Breast epithelium (tissue), 3 donors: ENCODE results near the gene DTYMK.

Experiments
- POLR2A ChIP-seq: fragments of 450-650 bp; IDR thresholded peaks from one replicate; pipeline ENCODE4 v1.6.1; 2016; ENCODE audit warnings: antibody characterized with exemption, mild to moderate bottlenecking, moderate library complexity
- POLR2AphosphoS5 ChIP-seq, 3 donors: sonication (generic); formaldehyde crosslinking; IDR thresholded peaks; one replicate each; pipeline ENCODE4 v1.6.1; 2017; ENCODE audit warnings: antibody characterized with exemption in 3 of 3
- TF ChIP-seq, protein P1 (sequence below), 3 donors: fragments of 450-650 bp; IDR thresholded peaks; one replicate each; pipeline ENCODE4 v1.5.1; 2016 to 2017; ENCODE audit warnings: antibody characterized with exemption in 3 of 3, mild to moderate bottlenecking in 3 of 3, moderate library complexity in 3 of 3

DNA sequence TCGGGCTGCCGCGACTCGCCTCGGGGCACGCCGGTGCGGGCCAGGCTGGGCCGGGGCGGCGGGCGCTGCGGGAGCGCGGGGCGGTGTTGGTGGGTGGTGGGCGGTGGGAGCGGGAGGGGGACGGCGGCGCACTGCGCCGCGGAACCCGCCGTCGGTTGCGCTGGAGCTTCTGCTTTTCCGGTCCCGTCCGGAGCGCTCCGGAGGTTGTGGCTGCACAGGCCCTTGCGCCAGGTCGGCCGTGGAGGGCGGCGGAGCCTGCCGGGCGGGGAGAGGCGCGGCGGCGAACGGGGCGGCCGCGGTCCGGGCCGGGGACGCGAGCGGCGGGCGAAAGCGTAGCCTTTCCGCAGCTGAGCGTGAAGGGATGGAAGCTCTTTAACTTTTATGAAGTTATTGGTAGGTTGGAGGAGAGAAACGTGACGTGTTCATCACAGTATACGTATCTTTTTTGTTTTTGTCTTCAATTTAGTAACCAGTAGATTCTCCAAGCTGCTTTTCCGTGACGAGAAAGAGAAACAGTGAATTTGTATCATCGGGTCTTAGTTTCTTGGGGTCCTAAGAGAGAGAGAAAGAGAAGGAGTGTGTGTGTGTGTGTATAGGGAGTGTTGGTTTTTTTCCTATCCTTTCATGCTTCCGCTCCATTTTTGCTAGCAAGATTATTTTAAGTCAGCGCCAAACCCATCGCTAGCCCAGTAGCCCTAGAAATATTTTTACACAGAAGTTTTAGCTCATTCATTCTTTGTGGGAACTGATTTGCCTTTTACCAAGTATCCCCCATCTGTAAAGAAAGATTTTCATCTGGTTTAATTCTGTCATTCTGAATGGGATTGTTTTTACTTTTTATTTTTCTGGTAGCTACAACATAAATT, 48.6 kb downstream of the DTYMK start:
- TF ChIP-seq POLR2A (no peak), POLR2AphosphoS5 (IDR thresholded peaks at IDR 0.05) (no peak)
- TF ChIP-seq, protein P1, sequence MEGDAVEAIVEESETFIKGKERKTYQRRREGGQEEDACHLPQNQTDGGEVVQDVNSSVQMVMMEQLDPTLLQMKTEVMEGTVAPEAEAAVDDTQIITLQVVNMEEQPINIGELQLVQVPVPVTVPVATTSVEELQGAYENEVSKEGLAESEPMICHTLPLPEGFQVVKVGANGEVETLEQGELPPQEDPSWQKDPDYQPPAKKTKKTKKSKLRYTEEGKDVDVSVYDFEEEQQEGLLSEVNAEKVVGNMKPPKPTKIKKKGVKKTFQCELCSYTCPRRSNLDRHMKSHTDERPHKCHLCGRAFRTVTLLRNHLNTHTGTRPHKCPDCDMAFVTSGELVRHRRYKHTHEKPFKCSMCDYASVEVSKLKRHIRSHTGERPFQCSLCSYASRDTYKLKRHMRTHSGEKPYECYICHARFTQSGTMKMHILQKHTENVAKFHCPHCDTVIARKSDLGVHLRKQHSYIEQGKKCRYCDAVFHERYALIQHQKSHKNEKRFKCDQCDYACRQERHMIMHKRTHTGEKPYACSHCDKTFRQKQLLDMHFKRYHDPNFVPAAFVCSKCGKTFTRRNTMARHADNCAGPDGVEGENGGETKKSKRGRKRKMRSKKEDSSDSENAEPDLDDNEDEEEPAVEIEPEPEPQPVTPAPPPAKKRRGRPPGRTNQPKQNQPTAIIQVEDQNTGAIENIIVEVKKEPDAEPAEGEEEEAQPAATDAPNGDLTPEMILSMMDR (IDR thresholded peaks at IDR 0.05), result no peak
